RWPE1 (cell line): Measurements from ENCODE around the gene ATF1.
"Not testable (repeated sequence)": the region's sequence is repeated elsewhere in the genome, so short reads cannot be mapped to it uniquely, and the experiment has no call there.

Experiments used
- CTCF ChIA-PET: fragments of 350-600 bp; sonication (Branson Sonifier 250); formaldehyde crosslinking; extraction: SDS; loops from one replicate; lab custom pipeline; 2021; lab: Yijun Ruan, JAX
- POLR2A ChIA-PET: fragments of 400-600 bp; formaldehyde crosslinking; extraction: SDS; loops from one replicate; lab custom pipeline; 2020; ENCODE audit warnings: antibody characterized with exemption; ENCODE audit not compliant: low non-redundant PET; lab: Yijun Ruan, JAX
- DNase-seq: peaks from one replicate; pipeline ENCODE4 v3.0.0; 2012; ENCODE audit warnings: low spot score
- H3K27ac ChIP-seq: fragments of 450-650 bp; 2 replicates; pipeline ENCODE4 v1.5.1; 2017
- TF ChIP-seq, protein P1 (sequence below): fragments of 450-650 bp; conservative IDR thresholded peaks from 2 replicates; pipeline ENCODE4 v1.5.1; 2017; ENCODE audit warnings: low read depth, mild to moderate bottlenecking

The ATF1 gene

DNA sequence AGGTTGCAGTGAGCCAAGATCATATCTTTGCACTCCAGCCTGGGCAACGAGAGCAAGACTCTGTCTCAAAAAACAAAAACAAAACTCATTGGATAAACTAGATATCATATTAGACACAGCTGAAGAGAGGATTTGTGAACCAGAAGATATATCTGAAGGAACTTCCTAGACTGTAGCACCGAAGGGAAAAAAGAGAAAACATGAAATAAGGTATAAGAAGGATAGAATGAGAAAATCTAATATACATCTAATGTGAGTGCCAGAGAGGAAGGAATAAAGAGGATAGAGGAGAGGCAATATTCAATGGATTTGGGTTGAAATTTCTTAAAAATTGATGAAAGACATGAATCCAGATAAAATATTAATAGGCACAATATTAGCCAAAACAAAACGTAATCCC is 101.4 kb downstream of the ATF1 start:
- DNase-seq = no peak
- TF ChIP-seq, protein P1, sequence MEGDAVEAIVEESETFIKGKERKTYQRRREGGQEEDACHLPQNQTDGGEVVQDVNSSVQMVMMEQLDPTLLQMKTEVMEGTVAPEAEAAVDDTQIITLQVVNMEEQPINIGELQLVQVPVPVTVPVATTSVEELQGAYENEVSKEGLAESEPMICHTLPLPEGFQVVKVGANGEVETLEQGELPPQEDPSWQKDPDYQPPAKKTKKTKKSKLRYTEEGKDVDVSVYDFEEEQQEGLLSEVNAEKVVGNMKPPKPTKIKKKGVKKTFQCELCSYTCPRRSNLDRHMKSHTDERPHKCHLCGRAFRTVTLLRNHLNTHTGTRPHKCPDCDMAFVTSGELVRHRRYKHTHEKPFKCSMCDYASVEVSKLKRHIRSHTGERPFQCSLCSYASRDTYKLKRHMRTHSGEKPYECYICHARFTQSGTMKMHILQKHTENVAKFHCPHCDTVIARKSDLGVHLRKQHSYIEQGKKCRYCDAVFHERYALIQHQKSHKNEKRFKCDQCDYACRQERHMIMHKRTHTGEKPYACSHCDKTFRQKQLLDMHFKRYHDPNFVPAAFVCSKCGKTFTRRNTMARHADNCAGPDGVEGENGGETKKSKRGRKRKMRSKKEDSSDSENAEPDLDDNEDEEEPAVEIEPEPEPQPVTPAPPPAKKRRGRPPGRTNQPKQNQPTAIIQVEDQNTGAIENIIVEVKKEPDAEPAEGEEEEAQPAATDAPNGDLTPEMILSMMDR = no peak
- no peak overlapping the region for H3K27ac ChIP-seq
- CTCF ChIA-PET = interaction anchor here (0.6 kb wide), 1 partner anchor 546 kb away, joined by 3 read pairs; no protein-coding TSS in a partner anchor
- POLR2A ChIA-PET = no interaction called here

DNA sequence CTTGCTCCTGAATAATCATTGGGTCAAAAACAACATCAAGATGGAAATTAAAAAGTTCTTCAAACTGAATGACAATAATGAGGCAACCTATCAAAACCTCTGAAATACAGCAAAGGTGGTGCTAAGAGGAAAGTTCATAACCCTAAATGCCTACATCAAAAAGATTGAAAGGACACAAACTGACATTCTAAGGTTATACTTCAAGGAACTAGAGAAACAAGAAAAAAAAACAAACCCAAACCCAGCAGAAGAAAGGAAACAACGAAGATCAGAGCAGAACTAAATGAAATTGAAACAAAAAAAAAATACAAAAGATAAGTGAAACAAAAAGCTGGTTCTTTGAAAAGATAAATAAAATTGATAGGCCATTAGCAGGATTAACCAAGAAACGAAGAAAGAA is 105.0 kb downstream of the ATF1 start:
- CTCF ChIA-PET, DNase-seq, H3K27ac ChIP-seq, POLR2A ChIA-PET: not testable (repeated sequence)
